H1 (cell line): Measurements from ENCODE around the gene TDRD1. TPM values are rescaled to one million over a fixed set of nuclear protein-coding genes. Genes with fewer than 3 reads are reported as not detected.

ENCODE experiments used
- BRCA1 ChIP-seq: IDR thresholded peaks from 2 replicates; pipeline ENCODE4 v1.6.1; 2012; ENCODE audit warnings: low read depth, low read length, improper control_type of control experiment
- MAFK ChIP-seq: IDR thresholded peaks from 2 replicates; pipeline ENCODE4 v1.6.1; 2012; ENCODE audit warnings: low read depth, mild to moderate bottlenecking, improper control_type of control experiment, low read length
- POLR2AphosphoS5 ChIP-seq: IDR thresholded peaks from 2 replicates; pipeline ENCODE4 v1.6.1; 2011; ENCODE audit warnings: low read depth, low read length
- RXRA ChIP-seq: IDR thresholded peaks from 2 replicates; pipeline ENCODE4 v1.6.1; 2011; ENCODE audit warnings: low read depth, mild to moderate bottlenecking, low read length, moderate library complexity; ENCODE audit not compliant: insufficient read depth
- SP4 ChIP-seq: IDR thresholded peaks from 2 replicates; pipeline ENCODE4 v1.6.1; 2012; ENCODE audit warnings: low read length, inconsistent platforms
- ZNF274 ChIP-seq: IDR thresholded peaks from 2 replicates; pipeline ENCODE4 v1.7.0; 2012; ENCODE audit warnings: low read length, borderline replicate concordance; ENCODE audit errors: extremely low read depth
- polyA plus RNA-seq, 7 experiments: library from polyadenylated mRNA; depleted of rRNA in 3 of 7; stranded (reverse) in 5 of 7; unstranded in 2 of 7; fragments of >200 nt in 5 of 7; fragments of 200-250 nt in 2 of 7; gene quantifications; 1 replicate in 5 of 7; 2 replicates in 1 of 7; 4 replicates in 1 of 7; pipeline versions ENCODE4 v1.2.1 to v1.2.3, GENCODE V29; 2011 to 2013; ENCODE audit warnings: missing spikeins in 2 of 7, mixed read lengths in 2 of 7
- total RNA-seq: library from RNA; stranded (reverse); fragmentation: NEBNext Ultra II Directional; extraction: Animal tissue kit (Norgen Biotek cat#: 25700); gene quantifications from 2 replicates; pipeline ENCODE4 v1.2.1, GENCODE V29; 2021
- TF ChIP-seq, protein P1 (sequence below), 3 experiments: IDR thresholded peaks; 1 replicate in 2 of 3; 2 replicates in 1 of 3; pipeline versions ENCODE4 v1.5.1 to v1.6.1; 2011; ENCODE audit warnings: low read length in 3 of 3, mild to moderate bottlenecking in 3 of 3, inconsistent platforms in 2 of 3, low read depth in 1 of 3, moderate library complexity in 1 of 3; ENCODE audit not compliant: insufficient read depth in 1 of 3; ENCODE audit errors: control extremely low read depth in 1 of 3

Gene TDRD1
- total and polyA plus RNA-seq, 2 of the 8 experiments (the other 6 are each of a cell fraction or from before 2014, with no cell fraction given): 0.02 to 0.71 TPM

DNA sequence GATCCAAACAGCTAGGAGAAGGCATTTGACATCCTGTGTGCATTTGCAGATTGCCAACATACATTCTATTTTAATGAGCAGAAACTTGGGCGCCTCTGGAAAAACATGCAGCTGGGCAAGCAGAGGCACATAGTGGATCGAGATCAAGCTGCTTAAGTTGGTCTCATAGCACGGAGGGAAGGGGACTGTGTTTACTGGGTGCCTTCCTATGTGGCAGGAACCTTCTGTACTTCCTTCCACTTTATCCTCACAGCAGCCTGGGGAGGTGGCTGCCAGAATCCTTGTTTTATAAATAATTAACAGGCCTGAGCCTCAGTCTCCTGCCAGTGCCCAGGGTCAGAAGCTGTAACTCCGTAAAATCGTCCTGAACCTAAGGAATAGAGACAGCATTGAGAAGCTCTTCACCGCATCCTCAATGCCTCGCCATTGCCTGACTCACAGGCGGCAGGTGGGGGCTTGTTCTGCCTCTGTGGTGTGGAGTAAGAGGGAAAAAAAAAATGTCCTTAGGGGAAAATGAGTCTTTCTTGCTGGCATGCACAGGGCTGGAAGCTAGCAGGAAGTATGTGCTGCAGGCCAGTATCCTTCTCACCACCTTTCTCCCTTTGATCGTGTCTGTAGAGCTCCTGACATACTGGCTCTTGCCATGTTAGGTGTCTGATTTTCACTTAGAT lies 66.1 kb downstream of the TDRD1 start (continued):
- TF ChIP-seq ZNF274 (no peak), BRCA1 (no peak), MAFK (no peak), POLR2AphosphoS5 (no peak), RXRA (no peak), SP4 (no peak)
- TF ChIP-seq, protein P1, sequence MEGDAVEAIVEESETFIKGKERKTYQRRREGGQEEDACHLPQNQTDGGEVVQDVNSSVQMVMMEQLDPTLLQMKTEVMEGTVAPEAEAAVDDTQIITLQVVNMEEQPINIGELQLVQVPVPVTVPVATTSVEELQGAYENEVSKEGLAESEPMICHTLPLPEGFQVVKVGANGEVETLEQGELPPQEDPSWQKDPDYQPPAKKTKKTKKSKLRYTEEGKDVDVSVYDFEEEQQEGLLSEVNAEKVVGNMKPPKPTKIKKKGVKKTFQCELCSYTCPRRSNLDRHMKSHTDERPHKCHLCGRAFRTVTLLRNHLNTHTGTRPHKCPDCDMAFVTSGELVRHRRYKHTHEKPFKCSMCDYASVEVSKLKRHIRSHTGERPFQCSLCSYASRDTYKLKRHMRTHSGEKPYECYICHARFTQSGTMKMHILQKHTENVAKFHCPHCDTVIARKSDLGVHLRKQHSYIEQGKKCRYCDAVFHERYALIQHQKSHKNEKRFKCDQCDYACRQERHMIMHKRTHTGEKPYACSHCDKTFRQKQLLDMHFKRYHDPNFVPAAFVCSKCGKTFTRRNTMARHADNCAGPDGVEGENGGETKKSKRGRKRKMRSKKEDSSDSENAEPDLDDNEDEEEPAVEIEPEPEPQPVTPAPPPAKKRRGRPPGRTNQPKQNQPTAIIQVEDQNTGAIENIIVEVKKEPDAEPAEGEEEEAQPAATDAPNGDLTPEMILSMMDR (IDR thresholded peaks at IDR 0.05; ENCODE audit: control extremely low read depth in 1 of 3, insufficient read depth in 1 of 3, low read depth in 1 of 3, low read length in 3 of 3): no peak
